DND-41 (cell line): ENCODE measurements around the gene NTM.
A peak's percentile ranks its signal among the peaks of the same experiment; 100 is the strongest.

ENCODE experiments used
- ATAC-seq: fragments of 200-7000 bp; cut with Tn5 transposase; 3 replicates; pipeline ENCODE4 v1.9.1; 2021; ENCODE audit warnings: low read depth; ENCODE audit not compliant: insufficient read depth
- DNase-seq: peaks from one replicate; pipeline ENCODE4 v3.0.0-alpha.2; 2020
- H2AFZ ChIP-seq: 2 replicates; pipeline ENCODE4 v1.6.0; 2012; ENCODE audit warnings: low read depth, low read length
- H3K27ac ChIP-seq: 2 replicates; pipeline ENCODE4 v1.5.1; 2012; ENCODE audit warnings: low read length, inconsistent platforms
- H3K27me3 ChIP-seq: fragments of 200-600 bp; sonication (generic); 2 replicates; pipeline ENCODE4 v1.6.0; 2012; ENCODE audit warnings: low read length, mild to moderate bottlenecking, inconsistent platforms; ENCODE audit not compliant: insufficient read depth, poor library complexity
- H3K36me3 ChIP-seq: 2 replicates; pipeline ENCODE4 v1.5.1; 2012; ENCODE audit warnings: low read length, inconsistent platforms; ENCODE audit not compliant: insufficient read depth
- H3K4me1 ChIP-seq: 2 replicates; pipeline ENCODE4 v1.5.1; 2012; ENCODE audit warnings: mild to moderate bottlenecking, low read length; ENCODE audit not compliant: insufficient read depth
- H3K4me2 ChIP-seq: 2 replicates; pipeline ENCODE4 v1.6.0; 2012; ENCODE audit warnings: mild to moderate bottlenecking, moderate library complexity, low read length, inconsistent platforms; ENCODE audit not compliant: insufficient read depth
- H3K4me3 ChIP-seq, 2 experiments: fragments of 200-600 bp in 1 of 2; shearing (Covaris generic) in 1 of 2; 2 replicates each; pipeline ENCODE4 v1.5.1; 2012 to 2016; ENCODE audit warnings: inconsistent platforms in 2 of 2, low read length in 2 of 2, mild to moderate bottlenecking in 2 of 2, low read depth in 1 of 2, moderate library complexity in 1 of 2
- H3K79me2 ChIP-seq: 2 replicates; pipeline ENCODE4 v1.6.0; 2012; ENCODE audit warnings: low read length, inconsistent platforms; ENCODE audit not compliant: insufficient read depth
- H3K9ac ChIP-seq: 2 replicates; pipeline ENCODE4 v1.6.0; 2012; ENCODE audit warnings: low read depth, mild to moderate bottlenecking, inconsistent platforms, low read length, moderate library complexity
- H3K9me3 ChIP-seq: 2 replicates; pipeline ENCODE4 v1.5.1; 2012; ENCODE audit warnings: low read length, moderate library complexity, mild to moderate bottlenecking, inconsistent platforms; ENCODE audit not compliant: insufficient read depth, severe bottlenecking
- H4K20me1 ChIP-seq: 2 replicates; pipeline ENCODE4 v1.6.0; 2012; ENCODE audit warnings: low read length; ENCODE audit not compliant: insufficient read depth
- CTCF ChIP-seq: IDR thresholded peaks from 2 replicates; pipeline ENCODE4 v1.5.1; 2012; ENCODE audit warnings: borderline replicate concordance, low read length, moderate library complexity, mild to moderate bottlenecking; ENCODE audit not compliant: poor library complexity, severe bottlenecking; ENCODE audit errors: extremely low read depth
- EZH2 ChIP-seq: IDR thresholded peaks from 3 replicates; pipeline ENCODE4 v1.6.1; 2012; ENCODE audit warnings: borderline replicate concordance, low read depth, mild to moderate bottlenecking, moderate library complexity, low read length, inconsistent platforms; ENCODE audit not compliant: severe bottlenecking

The NTM gene

GRCh38 chr11:132174362-132175255 is 804.2 kb downstream of the NTM start:
- Histone ChIP-seq H3K79me2 (no peaks in the 10 kb centered on the region), H3K9ac (no peak overlapping the region), H3K4me3 (no peak overlapping the region), H4K20me1 (no peaks in the 10 kb centered on the region), H3K9me3 (no peaks in the 10 kb centered on the region), H2AFZ (no peak overlapping the region), H3K27me3 (no peaks in the 10 kb centered on the region), H3K4me2 (no peak overlapping the region), H3K27ac (no peak overlapping the region), H3K4me1 (no peaks in the 10 kb centered on the region), H3K36me3 (no peaks in the 10 kb centered on the region)
- ATAC-seq = no peak
- DNase-seq = no peak
- no peak for TF ChIP-seq CTCF
- no peak for TF ChIP-seq EZH2

GRCh38 chr11:132177106-132177505 is 806.7 kb downstream of the NTM start:
- no peak overlapping the region for H3K27ac ChIP-seq
- TF ChIP-seq EZH2 (no peak), CTCF (no peak)
- no peaks in the 10 kb centered on the region for H3K36me3 ChIP-seq
- DNase-seq (peak; percentile 33), ATAC-seq (peak; percentile 67; the same call in 2 of the 3 replicates)
- no peak overlapping the region for H3K4me3 ChIP-seq
- H3K4me1 ChIP-seq = no peaks in the 10 kb centered on the region
- no peaks in the 10 kb centered on the region for H3K79me2 ChIP-seq
- no peak overlapping the region for H3K9ac ChIP-seq
- no peaks in the 10 kb centered on the region for H3K27me3 ChIP-seq
- no peak overlapping the region for H3K4me2 ChIP-seq
- no peak overlapping the region for H2AFZ ChIP-seq
- H3K9me3 ChIP-seq = no peaks in the 10 kb centered on the region
- H4K20me1 ChIP-seq = no peaks in the 10 kb centered on the region

- H3K79me2 ChIP-seq = no peaks in the 10 kb centered on the region
- H3K4me1 ChIP-seq = no peaks in the 10 kb centered on the region
- H4K20me1 ChIP-seq = no peaks in the 10 kb centered on the region
- no peaks in the 10 kb centered on the region for H3K36me3 ChIP-seq
- no peak overlapping the region for H3K4me3 ChIP-seq
- no peak overlapping the region for H3K9ac ChIP-seq
- ATAC-seq (no peak), DNase-seq (no peak)
- no peak overlapping the region for H2AFZ ChIP-seq
- no peaks in the 10 kb centered on the region for H3K27me3 ChIP-seq
- no peak overlapping the region for H3K4me2 ChIP-seq
- H3K27ac ChIP-seq = no peak overlapping the region
- TF ChIP-seq EZH2 = no peak
- H3K9me3 ChIP-seq = no peaks in the 10 kb centered on the region
These were observed 813.7 kb downstream of the NTM start for GRCh38 chr11:132184079-132184478.
